Occipital lobe (tissue), 2 donors: Measurements from ENCODE around the gene ZNF581. TPM values are rescaled to one million over a fixed set of nuclear protein-coding genes. Genes with fewer than 3 reads are reported as not detected.

Experiments
- DNase-seq: peaks from one replicate; lab custom pipeline; 2025; lab: John Stamatoyannopoulos, UW
- total RNA-seq: library from RNA; depleted of rRNA; stranded (reverse); fragments of >200 nt; gene quantifications from one replicate; pipeline ENCODE4 v1.2.3, GENCODE V29; 2014

ZNF581 gene, protein sequence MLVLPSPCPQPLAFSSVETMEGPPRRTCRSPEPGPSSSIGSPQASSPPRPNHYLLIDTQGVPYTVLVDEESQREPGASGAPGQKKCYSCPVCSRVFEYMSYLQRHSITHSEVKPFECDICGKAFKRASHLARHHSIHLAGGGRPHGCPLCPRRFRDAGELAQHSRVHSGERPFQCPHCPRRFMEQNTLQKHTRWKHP
- total RNA-seq: 5.6 TPM

DNA sequence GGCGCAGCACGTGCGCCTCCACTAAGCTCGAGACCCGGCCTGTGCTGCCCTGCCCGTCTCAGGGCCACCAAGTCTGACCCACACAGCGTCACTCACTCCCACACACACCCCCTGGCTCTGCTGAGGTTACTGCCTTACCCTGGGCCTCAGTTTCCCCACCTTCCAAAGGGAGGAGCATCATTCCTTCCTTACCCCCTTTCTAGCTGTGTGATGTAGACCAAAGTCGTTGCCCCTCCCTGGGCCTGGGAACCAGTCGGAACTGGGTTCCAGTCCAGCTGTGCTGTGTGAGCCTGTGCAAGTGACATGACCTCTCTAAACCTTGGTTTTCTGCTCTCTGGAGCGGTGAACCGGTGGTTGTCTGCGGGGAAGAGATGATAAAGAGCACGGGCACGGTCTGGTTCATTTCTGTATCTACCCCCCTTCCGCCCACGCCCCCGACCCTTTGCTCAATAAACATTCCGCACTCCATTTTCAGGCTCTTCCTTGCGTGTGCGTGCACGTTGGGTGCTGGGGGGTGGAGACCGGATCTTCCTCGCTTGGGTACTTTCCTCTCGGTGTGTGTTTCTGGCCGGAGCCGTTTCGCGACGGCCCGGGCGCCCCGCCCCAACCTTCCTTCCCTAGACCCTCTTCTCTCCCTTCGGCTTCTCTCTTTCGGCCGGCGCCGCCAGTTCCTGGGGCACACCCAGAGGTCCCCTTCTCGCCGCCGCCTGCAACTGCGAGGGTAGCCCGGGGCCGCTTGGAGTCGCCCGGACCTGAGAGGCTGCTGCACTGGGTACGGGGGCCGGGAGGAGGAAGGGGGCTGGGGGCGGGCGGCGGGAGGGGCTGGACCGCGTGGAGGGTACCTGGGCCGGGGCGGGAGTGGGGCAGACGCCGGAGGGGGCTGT, at the start of gene ZNF581:
Gene ZNF581, plus strand, starts transcription at position 647 of the 884 bp plus-strand sequence. CDS start 923 bp downstream, outside the sequence.
- peak; percentile 47 for DNase-seq

DNA sequence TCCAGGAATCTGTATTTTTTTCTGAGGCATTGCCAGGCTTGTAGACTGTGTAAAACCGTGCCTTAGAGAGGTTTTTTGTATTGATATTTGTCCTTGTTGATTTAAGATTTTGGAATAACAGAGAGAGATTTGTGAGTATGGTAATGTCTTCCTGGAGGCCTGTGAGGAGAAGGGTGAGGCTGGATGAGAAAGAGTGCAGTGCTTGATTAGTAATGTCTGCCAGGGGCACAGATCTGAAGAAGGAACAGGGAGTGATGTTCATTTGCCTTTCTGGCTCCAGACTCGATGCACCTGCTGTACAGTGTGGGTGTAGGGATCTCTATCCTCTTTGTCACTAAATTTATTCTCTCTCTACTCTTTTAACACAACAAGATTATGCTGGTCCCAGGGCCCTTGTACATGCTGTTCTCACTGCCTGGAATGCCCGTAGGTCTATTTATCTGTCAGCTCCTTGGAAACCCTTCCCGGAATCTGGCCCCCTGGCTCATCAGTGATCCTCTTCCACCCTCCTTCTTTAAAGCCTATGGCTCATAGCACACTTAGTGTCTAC, 48.4 kb upstream of the ZNF581 start:
- DNase-seq: no peak

DNA sequence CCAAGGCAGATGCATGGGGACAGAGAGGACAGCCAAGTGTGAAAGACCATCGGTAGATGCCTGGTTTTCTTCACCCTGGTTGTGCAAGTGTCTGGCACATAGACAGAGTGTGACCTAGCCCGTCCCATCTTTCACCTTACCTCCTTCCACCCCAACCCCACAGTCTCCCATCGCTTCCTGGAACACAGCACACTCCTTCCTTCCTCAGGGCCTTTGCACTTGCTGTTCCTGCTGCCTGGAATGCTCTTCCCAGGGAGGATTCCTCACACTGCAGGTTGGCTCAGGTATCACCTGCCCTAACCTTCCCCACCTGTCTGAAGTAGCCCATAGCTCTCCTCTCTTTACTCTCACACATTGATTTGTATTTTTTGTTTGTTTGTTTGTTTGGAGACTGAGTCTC, 47.1 kb upstream of the ZNF581 start:
- no peak for DNase-seq

DNA sequence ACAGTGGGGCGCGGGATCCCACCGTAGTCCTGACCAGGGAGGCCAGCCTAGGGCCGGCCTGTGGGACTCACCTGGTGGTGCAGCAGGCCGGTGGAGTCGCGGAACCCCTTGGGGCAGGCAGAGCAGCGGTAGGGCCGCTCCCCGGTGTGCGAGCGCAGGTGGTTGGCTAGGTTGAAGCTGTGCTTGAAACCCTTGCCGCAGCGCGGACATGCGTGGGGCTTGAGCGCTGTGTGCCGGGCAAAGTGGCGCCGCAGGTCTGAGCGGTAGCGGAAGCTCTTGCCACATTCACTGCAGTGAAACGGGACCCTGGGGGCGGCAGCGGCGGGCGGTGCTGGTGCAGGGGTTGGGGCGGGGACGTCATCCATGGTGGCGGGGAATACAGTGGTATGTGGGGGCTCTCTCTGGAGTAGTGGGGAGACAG, 45.9 kb upstream of the ZNF581 start:
- DNase-seq: no peak

DNA sequence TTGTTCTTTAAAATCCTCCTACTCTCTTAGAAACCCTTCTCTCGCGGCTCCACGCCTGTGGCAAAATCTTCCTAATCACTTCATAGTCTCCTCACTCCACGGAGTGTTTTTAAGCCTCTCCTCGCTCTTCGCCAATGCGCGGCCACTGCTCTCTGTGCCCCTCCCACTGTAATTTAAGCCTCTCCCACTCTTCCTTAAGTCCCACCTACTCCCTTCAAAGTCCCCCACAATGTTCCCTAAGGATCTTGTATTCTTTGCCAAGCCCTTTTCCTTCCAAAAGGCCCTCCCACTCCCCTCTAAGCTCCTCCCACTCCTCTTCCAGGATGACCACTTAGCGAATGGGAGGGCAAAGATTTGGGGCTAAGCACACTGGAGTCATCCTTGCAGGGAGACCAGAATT, 45.4 kb upstream of the ZNF581 start:
- DNase-seq: no peak

DNA sequence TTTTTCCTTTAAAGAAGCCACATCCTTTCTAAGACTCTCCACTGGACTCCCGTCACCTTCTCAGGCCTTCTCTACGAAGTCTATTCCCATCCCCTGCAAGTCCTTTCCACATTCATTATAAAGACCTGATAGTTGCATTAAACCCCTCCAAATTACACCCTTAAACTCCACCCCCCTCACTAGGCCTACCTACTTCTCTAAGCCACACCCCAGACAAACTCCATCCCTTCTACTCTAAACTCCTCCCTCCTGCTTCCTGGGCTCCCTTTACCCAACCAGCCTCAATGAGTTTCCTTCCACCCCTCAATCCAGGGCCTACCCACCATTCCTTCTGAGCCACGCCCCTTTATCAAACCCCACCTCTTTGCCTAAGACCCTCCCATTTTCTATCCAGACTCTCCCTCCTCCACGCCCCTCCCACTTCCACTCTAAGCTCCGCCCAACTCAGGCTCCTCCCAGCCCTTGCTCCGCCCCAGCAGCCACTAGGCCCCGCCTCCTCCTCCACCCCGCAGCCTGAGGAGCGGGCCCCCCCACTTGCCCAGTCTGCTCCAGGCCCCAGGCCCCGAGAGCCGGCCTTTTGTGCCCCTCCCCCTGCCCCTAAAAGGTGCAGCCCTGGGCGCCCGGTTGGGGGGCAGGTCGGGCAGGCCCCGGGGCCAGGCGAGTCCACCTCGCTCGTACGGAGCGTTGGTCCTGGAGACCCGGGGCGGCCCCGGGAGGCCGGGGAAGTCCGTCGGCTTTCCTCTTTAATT, 44.6 kb upstream of the ZNF581 start:
- DNase-seq: peak; percentile 85

DNA sequence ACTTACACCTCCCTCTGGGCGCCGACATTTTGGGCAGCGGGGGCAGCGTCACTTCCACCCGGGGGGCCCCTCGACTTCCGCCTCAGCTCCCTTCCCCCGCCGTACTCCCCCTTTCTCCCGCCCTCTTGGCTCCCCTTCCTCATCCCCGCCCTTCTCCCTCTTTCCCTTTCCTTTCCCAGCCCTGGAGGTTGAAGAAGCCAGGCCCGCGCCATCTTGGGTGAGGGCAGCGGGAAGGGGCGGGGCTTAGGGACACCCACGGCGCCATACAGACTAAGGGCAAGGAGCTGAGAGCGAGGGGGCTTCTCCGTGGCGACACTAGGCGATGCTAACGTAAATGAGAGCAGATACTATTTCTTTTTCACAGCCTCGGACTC, 44.0 kb upstream of the ZNF581 start, which contains the start of gene FIZ1:
Gene FIZ1, minus strand, starts transcription at position 50 of the 374 bp plus-strand sequence. CDS start 1,652 bp downstream, outside the sequence.
- DNase-seq: peak; percentile 98

DNA sequence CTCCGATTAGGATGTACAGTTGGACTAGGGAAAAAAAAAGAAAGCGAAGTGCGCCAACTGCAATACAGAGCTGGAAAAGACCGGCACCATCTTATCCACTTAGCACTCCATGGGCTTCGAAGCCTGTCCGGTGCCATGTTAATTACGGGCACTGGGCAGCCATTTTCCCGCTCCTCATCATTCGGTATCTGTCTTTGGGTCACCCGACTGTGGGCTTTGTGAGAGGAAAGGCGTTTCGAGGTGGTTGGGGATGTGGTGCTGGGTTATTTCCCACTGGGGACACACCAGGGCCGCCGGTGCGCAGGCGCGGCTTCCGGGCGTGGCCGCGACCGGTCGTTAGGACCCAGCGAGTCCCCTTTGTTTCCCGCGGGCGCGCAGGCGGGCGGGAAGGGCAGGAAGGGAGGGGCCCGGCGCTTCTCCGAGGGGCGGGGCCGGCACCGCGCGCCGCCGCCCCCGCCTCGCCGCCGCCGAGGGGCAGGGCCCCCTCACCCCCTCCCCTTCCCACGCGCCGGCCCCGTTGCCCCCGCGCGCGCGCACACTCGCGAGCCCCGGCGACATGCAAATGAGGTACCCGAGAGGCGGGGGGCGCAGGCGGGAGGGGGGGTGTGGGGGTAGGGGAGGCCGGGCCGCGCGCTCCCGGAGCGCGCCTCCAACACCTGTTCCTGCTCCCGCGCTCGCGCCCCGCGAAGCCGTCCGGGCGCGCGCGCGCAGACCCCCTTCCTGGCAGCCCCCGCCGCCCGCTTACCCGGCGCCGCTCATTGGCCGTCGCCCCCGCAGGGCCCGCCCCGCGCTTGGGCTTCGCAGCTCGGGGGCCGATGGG, 43.4 kb upstream of the ZNF581 start, which contains the start of gene ZNF524:
Gene ZNF524, plus strand, starts transcription at position 447 of the 820 bp plus-strand sequence. CDS start 1,825 bp downstream, outside the sequence.
- DNase-seq: peak; percentile 86

DNA sequence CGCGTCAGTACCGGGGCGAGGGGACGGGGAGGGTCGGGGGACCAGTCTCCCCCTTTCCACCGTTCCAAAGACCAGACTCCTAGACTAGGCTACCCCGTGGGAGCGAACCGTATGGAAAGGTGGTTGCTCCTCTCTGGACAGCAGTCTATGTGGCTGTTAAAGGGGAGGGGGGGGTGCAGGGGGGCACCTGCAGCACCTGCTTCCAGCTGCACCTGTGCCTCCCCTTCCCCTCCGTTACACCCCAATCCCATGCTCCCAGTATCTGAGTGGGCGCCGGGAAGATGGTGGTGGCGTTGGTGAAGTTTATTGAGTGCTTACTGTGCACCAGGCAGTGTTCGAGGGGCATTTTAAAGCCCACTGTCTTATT, 42.8 kb upstream of the ZNF581 start:
- no peak for DNase-seq

DNA sequence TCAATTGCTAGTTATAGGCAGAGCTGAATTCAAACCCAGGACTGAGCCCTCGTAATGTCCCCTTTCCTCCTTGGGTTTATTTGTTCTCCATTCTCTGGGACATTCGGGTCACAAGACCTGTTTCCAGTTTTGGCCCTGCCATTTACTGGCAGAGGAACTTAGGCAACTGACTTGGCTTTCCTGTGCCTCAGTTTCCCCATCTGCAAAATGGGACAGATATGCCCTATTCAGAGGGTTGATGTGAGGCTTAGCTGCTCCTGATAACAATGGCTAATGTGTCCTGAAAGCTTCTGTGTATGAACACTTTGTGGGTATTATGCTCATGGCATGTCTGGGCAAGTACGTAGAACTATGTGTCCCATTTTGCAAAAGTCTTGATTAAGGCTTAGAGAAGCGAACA, 42.4 kb upstream of the ZNF581 start:
- no peak for DNase-seq

DNA sequence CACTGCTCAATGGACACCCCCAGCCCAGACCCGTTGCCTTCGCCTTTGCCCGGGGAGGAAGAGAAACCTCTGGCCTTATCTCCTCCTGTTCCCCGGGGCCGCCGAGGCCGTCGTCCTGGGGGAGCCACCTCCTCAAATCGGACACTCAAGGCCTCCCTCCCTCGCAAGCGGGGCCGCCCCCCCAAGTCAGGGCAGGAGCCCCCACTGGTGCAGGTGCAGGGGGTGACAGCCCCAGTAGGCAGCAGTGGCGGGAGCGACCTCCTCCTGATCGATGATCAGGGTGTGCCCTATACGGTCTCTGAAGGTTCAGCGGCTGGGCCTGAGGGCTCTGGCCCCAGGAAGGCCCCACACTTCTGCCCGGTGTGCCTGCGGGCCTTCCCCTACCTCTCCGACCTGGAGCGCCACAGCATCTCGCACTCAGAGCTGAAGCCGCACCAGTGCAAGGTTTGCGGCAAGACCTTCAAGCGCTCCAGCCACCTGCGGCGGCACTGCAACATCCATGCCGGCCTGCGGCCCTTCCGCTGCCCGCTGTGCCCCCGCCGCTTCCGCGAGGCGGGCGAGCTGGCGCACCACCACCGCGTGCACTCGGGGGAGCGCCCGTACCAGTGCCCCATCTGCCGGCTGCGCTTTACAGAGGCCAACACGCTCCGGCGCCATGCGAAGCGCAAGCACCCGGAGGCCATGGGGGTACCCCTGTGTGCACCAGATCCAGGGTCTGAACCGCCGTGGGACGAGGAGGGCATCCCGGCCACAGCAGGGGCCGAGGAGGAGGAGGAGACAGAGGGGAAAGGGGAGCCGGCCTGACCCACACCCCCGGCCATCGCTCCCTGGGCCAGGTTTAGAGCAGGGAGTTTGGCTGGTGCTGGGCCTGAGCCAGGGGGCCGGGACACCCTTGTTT, 41.1 kb upstream of the ZNF581 start:
- DNase-seq: no peak

DNA sequence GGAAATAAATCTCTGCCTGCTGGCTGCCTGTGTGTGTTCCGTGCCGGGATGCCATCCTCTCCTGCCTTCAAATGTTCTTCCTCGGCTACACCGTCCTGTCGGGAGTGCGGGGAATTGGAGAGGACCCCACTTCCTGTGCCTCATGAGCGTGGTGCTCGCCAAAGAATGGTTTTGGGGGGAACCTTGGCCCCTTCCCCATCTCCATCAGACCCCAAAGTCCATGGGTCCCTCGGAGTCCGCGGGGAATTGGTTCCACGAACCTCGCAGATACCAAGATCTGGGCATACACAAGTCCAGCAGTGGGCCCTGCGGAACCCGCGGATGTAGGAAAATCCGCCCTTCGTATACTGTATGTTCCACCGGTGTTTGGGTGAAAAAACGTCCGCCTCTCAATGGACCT, 40.3 kb upstream of the ZNF581 start:
- DNase-seq: no peak

DNA sequence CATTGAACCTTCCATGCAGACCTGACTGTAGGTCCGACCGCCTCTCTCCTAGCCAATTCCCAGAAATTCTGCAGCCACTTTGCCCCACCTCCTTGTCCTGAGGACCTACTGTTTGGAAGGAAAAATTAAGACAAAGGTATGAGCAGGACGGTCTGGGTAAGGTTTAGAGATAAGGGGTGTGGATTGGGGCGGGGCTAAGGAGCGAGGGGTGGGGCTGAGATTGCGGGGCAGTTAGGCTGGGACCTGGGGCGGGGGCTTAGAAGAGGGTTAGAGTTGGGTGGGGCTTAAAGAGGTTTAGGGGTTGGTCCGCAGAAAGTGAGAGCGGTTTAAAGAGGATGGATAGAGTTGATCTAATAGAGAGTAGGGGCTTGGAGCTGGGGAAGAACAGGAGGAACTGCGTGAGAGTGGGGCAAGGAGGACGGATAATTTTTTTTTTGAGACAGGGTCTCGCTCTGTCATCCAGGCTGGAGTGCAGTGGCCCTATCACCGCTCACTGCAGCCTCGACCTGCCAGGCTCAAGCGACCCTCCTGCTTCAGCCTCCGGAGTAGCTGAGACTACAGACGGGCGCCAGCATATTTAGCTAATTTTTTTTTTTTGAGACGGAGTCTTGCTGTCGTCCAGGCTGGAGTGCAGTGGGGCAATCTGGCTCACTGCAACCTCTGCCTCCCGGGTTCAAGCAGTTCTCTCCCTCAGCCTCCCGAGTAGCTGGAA, 39.7 kb upstream of the ZNF581 start:
- no peak for DNase-seq

DNA sequence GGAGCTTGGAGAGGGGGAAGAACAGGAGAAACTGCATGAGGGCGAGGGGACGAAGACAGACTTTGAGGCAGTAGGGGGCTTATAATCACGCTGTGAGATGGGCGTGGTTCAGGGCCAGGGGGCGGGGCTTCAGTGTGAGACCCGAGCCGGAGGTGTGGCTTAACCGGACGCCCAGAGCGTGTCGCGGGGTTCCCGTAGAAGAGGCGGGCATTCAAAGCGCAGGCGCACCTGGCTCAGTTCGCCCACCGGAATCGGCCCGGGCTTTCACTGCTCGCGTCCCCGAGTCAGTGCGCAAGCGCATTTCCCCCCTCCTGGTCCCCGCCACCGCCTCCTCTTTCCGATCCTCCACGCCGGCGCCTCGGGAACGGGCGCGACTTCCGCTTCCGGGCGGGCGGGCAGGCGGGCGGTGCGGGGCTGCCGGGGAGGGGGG, 38.2 kb upstream of the ZNF581 start:
- peak; percentile 95 for DNase-seq

DNA sequence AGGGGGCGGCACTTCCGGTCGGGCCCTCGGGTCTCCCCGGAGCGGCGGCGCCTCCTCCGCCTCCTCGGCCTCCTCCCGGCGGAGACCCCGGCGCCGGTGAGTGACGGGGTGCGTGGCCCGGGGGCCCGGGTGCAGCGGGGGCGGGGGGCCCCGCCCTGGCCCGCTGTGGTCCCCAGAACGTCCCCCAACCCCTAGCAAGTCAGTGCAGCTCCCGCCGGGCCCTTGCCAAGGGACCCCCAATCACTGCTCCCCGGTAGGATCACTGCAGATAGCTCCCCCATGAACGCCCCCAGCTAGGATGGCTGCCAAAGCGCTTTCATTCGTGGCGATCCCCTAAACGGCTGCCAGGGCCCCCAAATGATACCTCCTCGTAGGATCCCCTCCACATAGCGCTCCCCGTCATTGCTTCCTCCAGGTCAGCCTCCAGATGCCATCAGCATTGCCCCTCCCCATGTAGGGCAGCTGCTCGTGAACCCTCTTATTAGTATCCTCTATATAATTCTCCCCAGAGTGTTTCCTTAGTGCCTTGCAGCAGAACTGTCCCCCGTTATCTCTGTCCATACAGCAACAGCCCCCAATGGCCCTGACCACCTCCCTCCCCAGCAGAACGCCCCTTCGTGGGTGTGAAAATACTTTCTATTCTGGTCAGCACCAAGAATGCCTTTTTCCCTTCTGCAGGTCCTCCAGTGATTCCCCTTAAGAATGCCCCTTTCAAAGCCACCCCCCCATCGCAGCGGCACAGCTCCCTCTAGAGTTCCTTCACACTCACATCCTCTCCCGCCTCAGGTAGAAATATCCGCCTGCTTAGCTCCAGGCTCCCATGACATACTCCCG, 37.6 kb upstream of the ZNF581 start, which contains the start of gene ZNF865:
Gene ZNF865, plus strand, starts transcription at position 11 of the 834 bp plus-strand sequence. CDS start 7,972 bp downstream, outside the sequence.
- DNase-seq: peak; percentile 48

DNA sequence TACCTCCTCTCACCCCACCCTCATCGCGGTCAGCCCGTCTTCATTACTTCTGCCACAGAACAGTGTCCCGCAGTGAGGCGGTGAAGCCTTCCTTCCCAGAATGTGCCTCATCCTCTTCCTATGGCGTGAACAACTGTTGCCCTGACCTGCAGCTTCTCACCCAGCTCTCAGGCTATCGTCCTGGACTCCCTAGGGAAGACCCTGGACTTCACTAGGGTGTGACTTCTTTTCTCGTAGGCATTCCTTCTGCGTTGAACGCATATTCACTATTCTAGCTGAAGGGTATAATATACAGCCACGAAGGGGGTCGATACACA, 37.0 kb upstream of the ZNF581 start:
- no peak for DNase-seq

DNA sequence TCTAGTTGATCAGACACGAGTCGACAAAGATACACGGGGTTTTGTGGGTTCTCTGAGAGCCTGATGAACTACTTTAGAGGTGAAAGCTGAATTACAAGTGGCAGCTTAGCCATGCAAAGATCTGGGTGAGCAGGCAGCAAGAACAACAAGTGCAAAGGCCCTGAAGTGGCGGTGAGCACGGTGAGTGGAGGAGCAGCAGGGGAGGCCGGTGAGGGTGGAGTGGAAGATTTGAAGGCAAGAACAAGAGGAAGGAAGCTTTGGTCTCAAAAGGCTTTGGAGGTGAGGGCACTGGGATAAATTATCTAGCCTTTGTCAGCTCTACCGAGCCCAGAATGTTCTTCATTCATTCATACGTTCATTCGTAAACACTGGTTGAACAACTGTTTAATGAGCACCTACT, 36.6 kb upstream of the ZNF581 start:
- DNase-seq: no peak

DNA sequence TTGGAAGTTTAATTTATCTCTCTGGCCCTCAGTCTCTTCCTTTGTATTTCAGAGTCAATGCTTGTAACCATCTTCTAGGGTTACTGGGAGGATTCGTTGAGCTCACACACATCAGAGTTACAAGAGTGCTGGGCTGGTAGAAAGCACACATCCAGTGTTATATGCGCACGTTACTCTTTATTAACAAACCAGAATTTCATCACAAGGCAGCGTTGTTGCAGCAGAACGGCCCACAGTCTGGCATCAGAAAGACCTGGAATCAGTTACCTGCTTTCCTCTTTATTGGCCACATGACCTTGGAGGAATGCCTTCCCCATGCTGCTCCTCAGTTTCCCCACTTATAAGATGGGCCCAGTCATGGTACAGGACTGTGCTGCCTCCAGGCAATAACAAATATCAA, 34.1 kb upstream of the ZNF581 start:
- no peak for DNase-seq
